NT2/D1 (cell line): Measurements from ENCODE around the gene SYT11.
"Not testable (repeated sequence)": the region's sequence is repeated elsewhere in the genome, so short reads cannot be mapped to it uniquely, and the experiment has no call there.

ENCODE experiments used
- DNase-seq: peaks from one replicate; pipeline ENCODE4 v3.0.0-alpha.2; 2011; ENCODE audit warnings: low read depth, low spot score
- H3K27me3 ChIP-seq: 2 replicates; pipeline ENCODE4 v1.6.0; 2011; ENCODE audit warnings: mild to moderate bottlenecking; ENCODE audit not compliant: insufficient read length, insufficient read depth
- H3K36me3 ChIP-seq: 2 replicates; pipeline ENCODE4 v1.6.1; 2011; ENCODE audit warnings: mild to moderate bottlenecking, low read length, mixed read lengths; ENCODE audit not compliant: insufficient read depth, insufficient read length
- H3K4me1 ChIP-seq: 2 replicates; pipeline ENCODE4 v1.5.1; 2011; ENCODE audit not compliant: insufficient read depth, insufficient read length
- H3K4me3 ChIP-seq: 2 replicates; pipeline ENCODE4 v1.5.1; 2011; ENCODE audit warnings: low read depth; ENCODE audit not compliant: insufficient read length
- H3K9ac ChIP-seq: 2 replicates; pipeline ENCODE4 v1.6.0; 2011; ENCODE audit warnings: low read depth; ENCODE audit not compliant: insufficient read length
- H3K9me3 ChIP-seq: 2 replicates; pipeline ENCODE4 v1.5.1; 2011; ENCODE audit warnings: mild to moderate bottlenecking, low read length; ENCODE audit not compliant: insufficient read depth
- SUZ12 ChIP-seq: IDR thresholded peaks from 2 replicates; pipeline ENCODE4 v1.6.1; 2011; ENCODE audit not compliant: insufficient read length, insufficient read depth; ENCODE audit errors: extremely low read depth
- YY1 ChIP-seq: IDR thresholded peaks from 2 replicates; pipeline ENCODE4 v1.6.1; 2011; ENCODE audit not compliant: insufficient read length, insufficient read depth
- ZNF274 ChIP-seq: IDR thresholded peaks from 2 replicates; pipeline ENCODE4 v1.6.1; 2011; ENCODE audit warnings: mild to moderate bottlenecking, low read depth, low read length

The SYT11 gene

DNA sequence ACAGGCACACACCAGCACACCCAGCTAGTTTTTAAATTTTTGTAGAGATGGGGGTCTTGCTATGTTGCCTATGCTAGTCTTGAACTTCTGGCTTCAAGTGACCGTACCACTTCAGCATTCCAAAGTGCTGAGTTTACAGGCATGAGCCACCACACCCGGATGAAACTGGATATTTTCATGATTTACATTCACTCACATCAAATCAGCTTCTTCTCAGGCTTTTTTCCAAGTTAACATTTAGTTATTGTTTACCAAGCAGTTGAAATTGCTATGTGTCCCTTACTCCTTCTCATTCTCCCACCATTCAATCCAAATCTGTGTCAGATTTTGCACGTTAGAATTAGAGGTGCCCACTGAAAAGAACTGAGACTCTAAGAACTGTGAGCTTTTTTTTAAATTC lies 33.4 kb downstream of the SYT11 start:
- Histone ChIP-seq H3K27me3 (no peaks in the 10 kb centered on the region), H3K4me3 (no peak overlapping the region), H3K4me1 (no peaks in the 10 kb centered on the region), H3K36me3 (peaks cover 16% of the 10 kb centered on the region), H3K9me3 (no peaks in the 10 kb centered on the region), H3K9ac (no peak overlapping the region)
- DNase-seq, result no peak
- TF ChIP-seq ZNF274 (no peak), YY1 (no peak), SUZ12 (no peak)

- no peaks in the 10 kb centered on the region for H3K4me1 ChIP-seq
- H3K4me3 ChIP-seq, result no peak overlapping the region
- TF ChIP-seq ZNF274 (no peak), SUZ12 (no peak), YY1 (no peak)
- no peaks in the 10 kb centered on the region for H3K27me3 ChIP-seq
- H3K9ac ChIP-seq, result no peak overlapping the region
- H3K9me3 ChIP-seq, result no peaks in the 10 kb centered on the region
- DNase-seq, result no peak
- H3K36me3 ChIP-seq, result peaks cover 21% of the 10 kb centered on the region
Observed at GRCh38 chr1:155893389-155894142, 34.2 kb downstream of the SYT11 start.

DNA sequence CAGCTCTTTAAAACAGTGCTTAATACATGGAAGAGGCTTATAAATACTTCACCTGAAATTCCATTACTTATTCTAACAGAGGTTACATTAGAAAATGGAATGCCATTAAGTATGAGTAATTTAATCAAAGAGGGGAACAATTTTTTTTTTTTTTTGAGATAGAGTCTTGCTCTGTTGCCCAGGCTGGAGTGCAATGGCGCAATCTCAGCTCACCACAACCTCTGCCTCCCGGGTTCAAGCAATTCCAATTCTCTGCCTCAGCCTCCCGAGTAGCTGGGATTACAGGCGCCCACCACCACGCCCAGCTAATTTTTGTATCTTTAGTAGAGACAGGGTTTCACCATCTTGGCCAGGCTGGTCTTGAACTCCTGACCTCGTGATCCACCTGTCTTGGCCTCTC lies 36.2 kb downstream of the SYT11 start:
- not testable (repeated sequence) for H3K9me3 ChIP-seq, H3K4me3 ChIP-seq, DNase-seq, H3K27me3 ChIP-seq, H3K4me1 ChIP-seq, H3K9ac ChIP-seq
- H3K36me3 ChIP-seq, result peaks cover 41% of the 10 kb centered on the region

- H3K36me3 ChIP-seq, result peaks cover 50% of the 10 kb centered on the region
- DNase-seq, H3K27me3 ChIP-seq, H3K9ac ChIP-seq, H3K4me3 ChIP-seq, H3K9me3 ChIP-seq, H3K4me1 ChIP-seq: not testable (repeated sequence)
Observed at GRCh38 chr1:155896476-155896875, 37.1 kb downstream of the SYT11 start.

DNA sequence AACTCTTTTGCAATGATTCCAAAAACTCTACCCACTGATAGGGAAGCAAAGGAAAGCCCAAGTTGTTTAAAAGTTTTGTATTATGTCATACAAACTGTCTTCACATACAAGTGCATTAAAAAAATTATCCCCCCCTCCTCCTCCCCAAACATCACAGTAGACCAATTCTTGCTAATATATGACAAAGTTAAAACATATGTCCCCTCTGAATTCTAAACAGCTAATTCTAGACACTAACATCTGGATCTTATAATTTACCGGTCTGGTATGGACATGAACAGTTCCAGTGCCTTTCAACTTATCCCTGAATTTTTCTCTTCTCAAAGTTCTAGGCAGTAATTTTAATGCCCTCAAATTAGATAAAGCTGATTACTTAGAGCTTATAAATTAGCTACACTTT lies 38.4 kb downstream of the SYT11 start:
- no peak overlapping the region for H3K4me3 ChIP-seq
- peaks cover 57% of the 10 kb centered on the region for H3K36me3 ChIP-seq

GRCh38 chr1:155898888-155899287 lies 39.5 kb downstream of the SYT11 start:
- Histone ChIP-seq H3K4me3 (no peak overlapping the region), H3K9ac (no peak overlapping the region), H3K4me1 (no peaks in the 10 kb centered on the region), H3K36me3 (peaks cover 63% of the 10 kb centered on the region), H3K27me3 (no peaks in the 10 kb centered on the region), H3K9me3 (no peaks in the 10 kb centered on the region)
- DNase-seq, result no peak
- TF ChIP-seq YY1, result no peak
- no peak for TF ChIP-seq ZNF274
- TF ChIP-seq SUZ12, result no peak

More for the DNA sequence above, 38.4 kb downstream of the SYT11 start:
- Histone ChIP-seq H3K9me3 (no peaks in the 10 kb centered on the region), H3K4me1 (no peaks in the 10 kb centered on the region), H3K27me3 (no peaks in the 10 kb centered on the region), H3K9ac (no peak overlapping the region)
- TF ChIP-seq SUZ12, result no peak
- no peak for TF ChIP-seq ZNF274
- no peak for TF ChIP-seq YY1
- DNase-seq, result no peak

DNA sequence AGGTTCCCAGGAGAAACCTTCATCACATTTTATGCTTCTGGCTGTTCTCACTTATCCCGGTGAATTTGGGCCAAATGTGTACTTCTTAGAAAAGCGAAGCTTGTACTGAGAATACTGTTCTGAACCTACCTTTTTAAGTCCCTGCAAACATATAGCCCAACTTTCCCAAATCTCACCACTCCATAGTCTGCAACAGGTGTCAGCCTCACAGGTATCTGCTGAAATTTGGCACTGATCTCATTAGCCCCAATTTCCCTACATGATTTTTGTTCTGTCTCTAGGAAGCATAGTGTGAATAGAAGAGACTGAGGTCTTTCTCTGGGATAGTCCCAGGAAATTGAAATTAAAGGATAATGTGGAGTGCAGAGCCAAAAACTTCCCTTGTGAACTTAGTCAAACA lies 40.3 kb downstream of the SYT11 start:
- no peak for DNase-seq
- H3K4me1 ChIP-seq, result no peaks in the 10 kb centered on the region
- no peak overlapping the region for H3K9ac ChIP-seq
- TF ChIP-seq SUZ12 (no peak), ZNF274 (no peak), YY1 (no peak)
- no peak overlapping the region for H3K4me3 ChIP-seq
- no peaks in the 10 kb centered on the region for H3K27me3 ChIP-seq
- no peaks in the 10 kb centered on the region for H3K9me3 ChIP-seq
- peaks cover 71% of the 10 kb centered on the region for H3K36me3 ChIP-seq

DNA sequence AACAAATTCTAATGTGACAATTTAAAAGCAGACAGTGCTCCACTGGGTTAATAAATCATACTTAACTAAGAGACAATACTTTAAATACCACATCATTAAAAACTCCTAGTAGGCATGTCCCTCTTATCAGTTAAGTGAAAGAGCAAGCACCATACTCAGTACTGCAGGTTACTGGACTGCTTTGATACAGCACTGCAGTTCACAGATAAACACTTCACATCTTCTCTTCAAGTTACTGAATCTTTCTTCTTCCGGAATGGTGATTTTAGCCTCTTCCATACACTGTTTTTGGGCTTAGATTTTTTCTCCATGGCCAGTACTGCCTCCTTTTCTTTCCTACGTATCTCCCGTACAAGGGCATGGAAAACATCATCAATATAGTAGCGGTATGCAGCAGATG lies 40.8 kb downstream of the SYT11 start:
- Histone ChIP-seq H3K4me1 (no peaks in the 10 kb centered on the region), H3K4me3 (no peak overlapping the region), H3K9ac (no peak overlapping the region), H3K27me3 (no peaks in the 10 kb centered on the region), H3K36me3 (peaks cover 76% of the 10 kb centered on the region), H3K9me3 (no peaks in the 10 kb centered on the region)
- no peak for DNase-seq
- TF ChIP-seq SUZ12, result no peak
- no peak for TF ChIP-seq ZNF274
- no peak for TF ChIP-seq YY1
